GM12878 (cell line): ENCODE results near the gene YTHDF1. TPM values are rescaled to one million over a fixed set of nuclear protein-coding genes. Genes with fewer than 3 reads are reported as not detected.

Source experiments
- CBFB ChIP-seq: IDR thresholded peaks from 2 replicates; pipeline ENCODE4 v1.6.1; 2016; ENCODE audit warnings: antibody characterized with exemption, low read depth
- CHD2 ChIP-seq: IDR thresholded peaks from 2 replicates; pipeline ENCODE4 v1.6.1; 2011; ENCODE audit warnings: low read depth, low read length, improper control_type of control experiment, borderline replicate concordance
- HDGF ChIP-seq: fragments of 450-650 bp; IDR thresholded peaks from 2 replicates; pipeline ENCODE4 v1.6.1; 2016; ENCODE audit warnings: antibody characterized with exemption
- LARP7 ChIP-seq: fragments of 450-650 bp; IDR thresholded peaks from 2 replicates; pipeline ENCODE4 v1.6.1; 2017; ENCODE audit warnings: mild to moderate bottlenecking
- POU2F2 ChIP-seq: IDR thresholded peaks from 3 replicates; pipeline ENCODE4 v1.6.1; 2011; ENCODE audit warnings: low read depth, mild to moderate bottlenecking, low read length, borderline replicate concordance
- RELA ChIP-seq: fragments of 450-650 bp; IDR thresholded peaks from 2 replicates; pipeline ENCODE4 v1.8.0; 2014; ENCODE audit warnings: borderline replicate concordance; ENCODE audit not compliant: partially characterized antibody
- SIX5 ChIP-seq: IDR thresholded peaks from 2 replicates; pipeline ENCODE4 v1.6.1; 2011; ENCODE audit warnings: mild to moderate bottlenecking, low read depth, low read length, moderate library complexity; ENCODE audit not compliant: severe bottlenecking
- TCF12 ChIP-seq: IDR thresholded peaks from 2 replicates; pipeline ENCODE4 v1.6.1; 2011; ENCODE audit warnings: low read depth, mild to moderate bottlenecking, low read length
- ZNF217 ChIP-seq: fragments of 450-650 bp; IDR thresholded peaks from 2 replicates; pipeline ENCODE4 v1.6.1; 2017; ENCODE audit warnings: antibody characterized with exemption, mild to moderate bottlenecking
- polyA plus RNA-seq, 11 experiments: library from polyadenylated mRNA; depleted of rRNA in 4 of 11; unstranded in 6 of 11; stranded (reverse) in 5 of 11; fragments of >200 nt; fragmentation: Nextera tagmentation in 4 of 11; fragmentation: Illumina TruSeq in 1 of 11; extraction: Ambion mirVana in 4 of 11; extraction: Trizol in 1 of 11; gene quantifications; 1 replicate in 1 of 11; 2 replicates in 10 of 11; pipeline versions ENCODE4 v1.2.1 to v1.2.3, GENCODE V29; 2011 to 2016; ENCODE audit warnings: inconsistent platforms in 2 of 11, missing spikeins in 2 of 11, low read depth in 1 of 11
- total RNA-seq, 4 experiments: library from RNA; depleted of rRNA in 3 of 4; stranded (reverse); fragments of >200 nt in 3 of 4; fragmentation: Illumina TruSeq in 1 of 4; extraction: Trizol in 1 of 4; gene quantifications; 2 replicates each; pipeline versions ENCODE4 v1.2.1 to v1.2.3, GENCODE V29; 2013 to 2021
- TF ChIP-seq, protein P1 (sequence below): fragments of 450-650 bp; IDR thresholded peaks from 2 replicates; pipeline ENCODE4 v1.6.1; 2017; ENCODE audit warnings: low read depth, mild to moderate bottlenecking, moderate library complexity
- TF ChIP-seq, protein P2 (sequence below): IDR thresholded peaks from 2 replicates; pipeline ENCODE4 v1.6.1; 2011; ENCODE audit warnings: low read depth, mild to moderate bottlenecking, low read length, moderate library complexity, borderline replicate concordance; ENCODE audit errors: extremely low read depth
- TF ChIP-seq, protein P3 (sequence below): fragments of 150-350 bp; IDR thresholded peaks from 2 replicates; pipeline ENCODE4 v1.6.1; 2014; ENCODE audit warnings: mild to moderate bottlenecking, low read depth, low read length
- TF ChIP-seq, protein P4 (sequence below): fragments of 450-650 bp; IDR thresholded peaks from 2 replicates; pipeline ENCODE4 v1.6.1; 2017; ENCODE audit warnings: mild to moderate bottlenecking, low read depth, inconsistent platforms; ENCODE audit not compliant: poor library complexity, severe bottlenecking
- TF ChIP-seq, protein P5 (sequence below): fragments of 450-650 bp; IDR thresholded peaks from 2 replicates; pipeline ENCODE4 v1.6.1; 2017; ENCODE audit warnings: borderline replicate concordance
- TF ChIP-seq, protein P6 (sequence below): IDR thresholded peaks from 2 replicates; pipeline ENCODE4 v1.6.1; 2012; ENCODE audit warnings: low read depth, low read length, improper control_type of control experiment

YTHDF1 gene
- total and polyA plus RNA-seq, 10 of the 15 experiments (the other 5 are each of a cell fraction or from before 2014, with no cell fraction given): 4.6 to 37.8 (median 20.5) TPM

DNA sequence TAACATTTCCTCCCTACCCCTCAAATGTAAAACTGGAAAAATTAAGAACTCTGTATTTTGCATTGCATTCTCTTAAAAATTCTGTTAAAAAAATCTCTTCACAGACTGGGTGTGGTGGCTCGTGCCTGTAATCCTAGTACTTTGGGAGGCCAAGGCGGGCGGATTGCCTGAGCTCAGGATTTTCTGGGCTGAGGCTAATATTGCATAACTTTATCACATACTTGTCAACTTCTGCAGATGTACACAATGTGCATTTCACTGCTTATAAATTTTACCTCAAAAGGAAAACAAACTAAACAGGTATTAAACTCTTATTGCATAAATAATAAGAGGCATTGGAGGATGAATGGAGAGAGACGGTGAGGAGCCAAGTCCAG, 21.1 kb downstream of the YTHDF1 start (continued):
- no peak for TF ChIP-seq HDGF
- no peak for TF ChIP-seq LARP7
- TF ChIP-seq, protein P1, sequence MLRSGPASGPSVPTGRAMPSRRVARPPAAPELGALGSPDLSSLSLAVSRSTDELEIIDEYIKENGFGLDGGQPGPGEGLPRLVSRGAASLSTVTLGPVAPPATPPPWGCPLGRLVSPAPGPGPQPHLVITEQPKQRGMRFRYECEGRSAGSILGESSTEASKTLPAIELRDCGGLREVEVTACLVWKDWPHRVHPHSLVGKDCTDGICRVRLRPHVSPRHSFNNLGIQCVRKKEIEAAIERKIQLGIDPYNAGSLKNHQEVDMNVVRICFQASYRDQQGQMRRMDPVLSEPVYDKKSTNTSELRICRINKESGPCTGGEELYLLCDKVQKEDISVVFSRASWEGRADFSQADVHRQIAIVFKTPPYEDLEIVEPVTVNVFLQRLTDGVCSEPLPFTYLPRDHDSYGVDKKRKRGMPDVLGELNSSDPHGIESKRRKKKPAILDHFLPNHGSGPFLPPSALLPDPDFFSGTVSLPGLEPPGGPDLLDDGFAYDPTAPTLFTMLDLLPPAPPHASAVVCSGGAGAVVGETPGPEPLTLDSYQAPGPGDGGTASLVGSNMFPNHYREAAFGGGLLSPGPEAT: no peak
- TF ChIP-seq, protein P2, sequence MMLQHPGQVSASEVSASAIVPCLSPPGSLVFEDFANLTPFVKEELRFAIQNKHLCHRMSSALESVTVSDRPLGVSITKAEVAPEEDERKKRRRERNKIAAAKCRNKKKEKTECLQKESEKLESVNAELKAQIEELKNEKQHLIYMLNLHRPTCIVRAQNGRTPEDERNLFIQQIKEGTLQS: no peak
- TF ChIP-seq, protein P3, sequence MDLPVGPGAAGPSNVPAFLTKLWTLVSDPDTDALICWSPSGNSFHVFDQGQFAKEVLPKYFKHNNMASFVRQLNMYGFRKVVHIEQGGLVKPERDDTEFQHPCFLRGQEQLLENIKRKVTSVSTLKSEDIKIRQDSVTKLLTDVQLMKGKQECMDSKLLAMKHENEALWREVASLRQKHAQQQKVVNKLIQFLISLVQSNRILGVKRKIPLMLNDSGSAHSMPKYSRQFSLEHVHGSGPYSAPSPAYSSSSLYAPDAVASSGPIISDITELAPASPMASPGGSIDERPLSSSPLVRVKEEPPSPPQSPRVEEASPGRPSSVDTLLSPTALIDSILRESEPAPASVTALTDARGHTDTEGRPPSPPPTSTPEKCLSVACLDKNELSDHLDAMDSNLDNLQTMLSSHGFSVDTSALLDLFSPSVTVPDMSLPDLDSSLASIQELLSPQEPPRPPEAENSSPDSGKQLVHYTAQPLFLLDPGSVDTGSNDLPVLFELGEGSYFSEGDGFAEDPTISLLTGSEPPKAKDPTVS: no peak
- no peak for TF ChIP-seq POU2F2
- TF ChIP-seq, protein P4, sequence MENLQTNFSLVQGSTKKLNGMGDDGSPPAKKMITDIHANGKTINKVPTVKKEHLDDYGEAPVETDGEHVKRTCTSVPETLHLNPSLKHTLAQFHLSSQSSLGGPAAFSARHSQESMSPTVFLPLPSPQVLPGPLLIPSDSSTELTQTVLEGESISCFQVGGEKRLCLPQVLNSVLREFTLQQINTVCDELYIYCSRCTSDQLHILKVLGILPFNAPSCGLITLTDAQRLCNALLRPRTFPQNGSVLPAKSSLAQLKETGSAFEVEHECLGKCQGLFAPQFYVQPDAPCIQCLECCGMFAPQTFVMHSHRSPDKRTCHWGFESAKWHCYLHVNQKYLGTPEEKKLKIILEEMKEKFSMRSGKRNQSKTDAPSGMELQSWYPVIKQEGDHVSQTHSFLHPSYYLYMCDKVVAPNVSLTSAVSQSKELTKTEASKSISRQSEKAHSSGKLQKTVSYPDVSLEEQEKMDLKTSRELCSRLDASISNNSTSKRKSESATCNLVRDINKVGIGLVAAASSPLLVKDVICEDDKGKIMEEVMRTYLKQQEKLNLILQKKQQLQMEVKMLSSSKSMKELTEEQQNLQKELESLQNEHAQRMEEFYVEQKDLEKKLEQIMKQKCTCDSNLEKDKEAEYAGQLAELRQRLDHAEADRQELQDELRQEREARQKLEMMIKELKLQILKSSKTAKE: no peak
- no peak for TF ChIP-seq TCF12
- TF ChIP-seq, protein P5, sequence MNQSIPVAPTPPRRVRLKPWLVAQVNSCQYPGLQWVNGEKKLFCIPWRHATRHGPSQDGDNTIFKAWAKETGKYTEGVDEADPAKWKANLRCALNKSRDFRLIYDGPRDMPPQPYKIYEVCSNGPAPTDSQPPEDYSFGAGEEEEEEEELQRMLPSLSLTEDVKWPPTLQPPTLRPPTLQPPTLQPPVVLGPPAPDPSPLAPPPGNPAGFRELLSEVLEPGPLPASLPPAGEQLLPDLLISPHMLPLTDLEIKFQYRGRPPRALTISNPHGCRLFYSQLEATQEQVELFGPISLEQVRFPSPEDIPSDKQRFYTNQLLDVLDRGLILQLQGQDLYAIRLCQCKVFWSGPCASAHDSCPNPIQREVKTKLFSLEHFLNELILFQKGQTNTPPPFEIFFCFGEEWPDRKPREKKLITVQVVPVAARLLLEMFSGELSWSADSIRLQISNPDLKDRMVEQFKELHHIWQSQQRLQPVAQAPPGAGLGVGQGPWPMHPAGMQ: no peak
- TF ChIP-seq SIX5: no peak
- TF ChIP-seq CBFB: no peak
- no peak for TF ChIP-seq RELA
- no peak for TF ChIP-seq ZNF217
- no peak for TF ChIP-seq CHD2
- TF ChIP-seq, protein P6, sequence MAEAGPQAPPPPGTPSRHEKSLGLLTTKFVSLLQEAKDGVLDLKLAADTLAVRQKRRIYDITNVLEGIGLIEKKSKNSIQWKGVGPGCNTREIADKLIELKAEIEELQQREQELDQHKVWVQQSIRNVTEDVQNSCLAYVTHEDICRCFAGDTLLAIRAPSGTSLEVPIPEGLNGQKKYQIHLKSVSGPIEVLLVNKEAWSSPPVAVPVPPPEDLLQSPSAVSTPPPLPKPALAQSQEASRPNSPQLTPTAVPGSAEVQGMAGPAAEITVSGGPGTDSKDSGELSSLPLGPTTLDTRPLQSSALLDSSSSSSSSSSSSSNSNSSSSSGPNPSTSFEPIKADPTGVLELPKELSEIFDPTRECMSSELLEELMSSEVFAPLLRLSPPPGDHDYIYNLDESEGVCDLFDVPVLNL: no peak
